Measurements from ENCODE around the gene MEIOC. TPM values are rescaled to one million over a fixed set of nuclear protein-coding genes. Genes with fewer than 3 reads are reported as not detected.
"Not testable (repeated sequence)": the region's sequence is repeated elsewhere in the genome, so short reads cannot be mapped to it uniquely, and the experiment has no call there.

MEIOC gene
- total RNA-seq, 2 donors from 2014 or later = not detected

- Histone ChIP-seq H3K36me3 (no peaks in the 10 kb centered on the region), H3K27me3 (replicated peaks; ENCODE audit: insufficient read depth) (no peaks in the 10 kb centered on the region), H3K27ac (peak overlapping the region; percentile 59 to 71), H3K9me3 (no peaks in the 10 kb centered on the region), H3K4me3 (peak overlapping the region; percentile 79), H3K4me1 (ENCODE audit: control insufficient read depth in 1 of 2, low read depth in 2 of 2) (peaks cover 0 to 19% of the 10 kb centered on the region in 2 donors)
- TF ChIP-seq CTCF (IDR thresholded peaks at IDR 0.05) = no peak
- ATAC-seq (ENCODE audit: insufficient number of reproducible peaks, low FRiP score, low read depth) = no peak
- DNase-seq (ENCODE audit: low spot score) = no peak
These were observed 32.6 kb downstream of the MEIOC start for GRCh38 chr17:44688675-44689476.

- ATAC-seq (ENCODE audit: insufficient number of reproducible peaks, low FRiP score, low read depth) (peak; percentile 77), DNase-seq (ENCODE audit: low spot score) (peak; percentile 66)
- Histone ChIP-seq H3K9me3 (no peaks in the 10 kb centered on the region), H3K27ac (peak within 1 kb of the TSS; percentile 59 to 71), H3K4me3 (peak within 1 kb of the TSS; percentile 79), H3K36me3 (no peaks in the 10 kb centered on the region), H3K27me3 (replicated peaks; ENCODE audit: insufficient read depth) (no peaks in the 10 kb centered on the region), H3K4me1 (ENCODE audit: control insufficient read depth in 1 of 2, low read depth in 2 of 2) (peaks cover 0 to 19% of the 10 kb centered on the region in 2 donors)
- TF ChIP-seq CTCF (IDR thresholded peaks at IDR 0.05) = no peak
These were observed 33.4 kb downstream of the MEIOC start, which contains the start of gene CCDC43 for GRCh38 chr17:44689477-44690217. TSS of gene CCDC43 (minus strand) at chr17:44689776. CDS start at chr17:44689753, 23 bp downstream.

GRCh38 chr17:44690746-44691306, 34.6 kb downstream of the MEIOC start:
- H3K9me3 ChIP-seq; H3K27me3 ChIP-seq (replicated peaks; ENCODE audit: insufficient read depth); DNase-seq (ENCODE audit: low spot score); ATAC-seq (ENCODE audit: insufficient number of reproducible peaks, low FRiP score, low read depth); H3K27ac ChIP-seq; H3K36me3 ChIP-seq; H3K4me3 ChIP-seq: not testable (repeated sequence)
- peaks cover 0 to 19% of the 10 kb centered on the region in 2 donors for H3K4me1 ChIP-seq (ENCODE audit: control insufficient read depth in 1 of 2, low read depth in 2 of 2)

- no peak for DNase-seq (ENCODE audit: low spot score)
- Histone ChIP-seq H3K27ac (no peak overlapping the region), H3K27me3 (replicated peaks; ENCODE audit: insufficient read depth) (no peaks in the 10 kb centered on the region), H3K36me3 (no peaks in the 10 kb centered on the region), H3K4me3 (no peak overlapping the region), H3K9me3 (no peaks in the 10 kb centered on the region), H3K4me1 (ENCODE audit: control insufficient read depth in 1 of 2, low read depth in 2 of 2) (peaks cover 0 to 14% of the 10 kb centered on the region in 2 donors)
- no peak for TF ChIP-seq CTCF (IDR thresholded peaks at IDR 0.05)
- no peak for ATAC-seq (ENCODE audit: insufficient number of reproducible peaks, low FRiP score, low read depth)
These were observed 37.3 kb downstream of the MEIOC start for GRCh38 chr17:44693609-44694008.

- H3K4me3 ChIP-seq; H3K9me3 ChIP-seq; ATAC-seq (ENCODE audit: insufficient number of reproducible peaks, low FRiP score, low read depth); H3K27me3 ChIP-seq (replicated peaks; ENCODE audit: insufficient read depth); H3K4me1 ChIP-seq (ENCODE audit: control insufficient read depth in 1 of 2, low read depth in 2 of 2); DNase-seq (ENCODE audit: low spot score); H3K27ac ChIP-seq; H3K36me3 ChIP-seq: not testable (repeated sequence)
These were observed 44.0 kb downstream of the MEIOC start for GRCh38 chr17:44700288-44700687.
